HUES48 (cell line): ENCODE data around the gene PDE3B.

ENCODE experiments used
- H3K27ac ChIP-seq: one replicate; pipeline ENCODE4 v1.7.0; 2013; ENCODE audit warnings: low read depth, low read length, inconsistent platforms
- H3K27me3 ChIP-seq: 2 replicates; pipeline ENCODE4 v1.6.1; 2013; ENCODE audit warnings: mild to moderate bottlenecking, low read length; ENCODE audit not compliant: control insufficient read depth, insufficient read depth
- H3K36me3 ChIP-seq: 2 replicates; pipeline ENCODE4 v1.6.1; 2013; ENCODE audit warnings: low read length; ENCODE audit not compliant: control insufficient read depth, insufficient read depth
- H3K4me1 ChIP-seq: 2 replicates; pipeline ENCODE4 v1.6.1; 2013; ENCODE audit warnings: mild to moderate bottlenecking, low read length; ENCODE audit not compliant: control insufficient read depth, insufficient read depth
- H3K4me3 ChIP-seq: 2 replicates; pipeline ENCODE4 v1.5.1; 2013; ENCODE audit warnings: mild to moderate bottlenecking, low read depth, low read length
- H3K9ac ChIP-seq: 2 replicates; pipeline ENCODE4 v1.6.1; 2013; ENCODE audit warnings: mild to moderate bottlenecking, low read depth, low read length, moderate library complexity
- H3K9me3 ChIP-seq: 2 replicates; pipeline ENCODE4 v1.6.1; 2013; ENCODE audit warnings: low read length; ENCODE audit not compliant: control insufficient read depth, insufficient read depth

PDE3B gene

GRCh38 chr11:14906578-14906977 lies 263.0 kb downstream of the PDE3B start:
- no peak overlapping the region for H3K27ac ChIP-seq
- H3K4me3 ChIP-seq, result no peak overlapping the region
- peaks cover 9% of the 10 kb centered on the region; the same call in 1 of the 2 replicates for H3K27me3 ChIP-seq
- H3K36me3 ChIP-seq, result no peaks in the 10 kb centered on the region
- H3K4me1 ChIP-seq, result no peaks in the 10 kb centered on the region
- H3K9ac ChIP-seq, result no peak overlapping the region
- no peaks in the 10 kb centered on the region for H3K9me3 ChIP-seq

- Histone ChIP-seq H3K9me3 (no peaks in the 10 kb centered on the region), H3K4me3 (no peak overlapping the region), H3K4me1 (no peaks in the 10 kb centered on the region), H3K27ac (no peak overlapping the region), H3K9ac (no peak overlapping the region), H3K36me3 (no peaks in the 10 kb centered on the region), H3K27me3 (peaks cover 9% of the 10 kb centered on the region; the same call in 1 of the 2 replicates)
Measured at GRCh38 chr11:14906993-14907392, 263.4 kb downstream of the PDE3B start.

DNA sequence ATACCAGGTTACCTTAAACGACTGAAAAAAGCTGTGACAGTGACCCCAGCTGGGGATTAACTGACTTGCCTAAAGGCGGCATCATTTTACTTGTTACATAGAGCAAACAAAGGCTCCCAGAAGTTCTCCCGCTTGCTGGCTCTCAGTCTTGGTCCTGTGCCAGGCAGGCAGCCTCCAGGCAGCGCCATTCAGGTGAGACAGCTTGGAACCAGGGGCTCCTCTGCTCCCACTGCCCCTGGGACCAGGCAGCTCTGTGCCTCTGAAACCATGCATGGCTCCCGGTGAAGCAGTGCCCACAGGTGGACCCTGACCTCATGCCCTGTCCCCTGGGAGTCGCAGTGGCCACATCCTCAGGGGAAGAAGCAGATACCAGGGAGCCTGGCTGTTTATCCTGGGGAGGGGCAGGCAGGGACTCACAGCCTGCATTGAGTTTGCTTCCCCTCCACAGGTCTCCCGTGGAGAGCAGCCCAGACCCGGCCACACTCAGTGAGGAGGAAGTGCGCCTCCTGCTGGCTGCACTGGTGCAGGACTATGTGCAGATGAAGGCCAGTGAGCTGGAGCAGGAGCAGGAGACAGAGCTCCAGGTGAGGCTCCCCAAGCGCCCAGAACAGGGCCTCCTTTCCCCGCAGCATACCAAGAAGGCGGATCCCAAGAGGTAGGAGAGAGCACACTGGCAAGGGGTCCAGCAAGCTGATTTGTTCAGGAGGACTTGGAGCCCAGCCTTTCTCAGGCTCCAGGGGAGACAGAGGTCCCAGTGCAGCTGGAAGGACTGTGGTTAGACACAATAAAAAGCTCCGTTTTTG lies 264.0 kb downstream of the PDE3B start:
- Histone ChIP-seq H3K4me3 (no peak overlapping the region), H3K36me3 (no peaks in the 10 kb centered on the region), H3K27me3 (peaks cover 9% of the 10 kb centered on the region; the same call in 1 of the 2 replicates), H3K27ac (no peak overlapping the region), H3K9me3 (no peaks in the 10 kb centered on the region), H3K4me1 (no peaks in the 10 kb centered on the region), H3K9ac (no peak overlapping the region)

GRCh38 chr11:14908214-14908880 lies 264.7 kb downstream of the PDE3B start:
- H3K9ac ChIP-seq, result no peak overlapping the region
- no peaks in the 10 kb centered on the region for H3K4me1 ChIP-seq
- peaks cover 9% of the 10 kb centered on the region; the same call in 1 of the 2 replicates for H3K27me3 ChIP-seq
- no peaks in the 10 kb centered on the region for H3K9me3 ChIP-seq
- H3K36me3 ChIP-seq, result no peaks in the 10 kb centered on the region
- H3K4me3 ChIP-seq, result no peak overlapping the region
- no peak overlapping the region for H3K27ac ChIP-seq

DNA sequence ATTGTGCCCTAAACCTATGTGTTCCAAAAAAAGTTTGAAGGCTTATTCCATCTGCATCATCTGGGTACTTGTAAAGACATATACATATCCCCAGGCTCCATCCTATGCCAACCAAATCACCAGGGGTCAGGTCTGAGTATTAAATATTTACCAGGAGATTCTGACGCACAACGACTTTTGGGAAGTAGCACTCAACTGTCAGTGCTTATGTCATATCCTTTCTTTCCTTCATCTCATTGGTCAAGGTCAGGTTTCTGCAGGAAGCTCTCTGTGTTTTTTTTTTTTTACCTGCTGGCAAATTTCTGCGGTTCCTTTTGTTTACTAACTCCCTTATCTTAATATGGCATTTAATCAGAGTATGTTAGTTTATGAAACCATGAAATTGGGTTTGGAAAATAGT lies 270.9 kb downstream of the PDE3B start:
- Histone ChIP-seq H3K27ac (no peak overlapping the region), H3K36me3 (no peaks in the 10 kb centered on the region)

DNA sequence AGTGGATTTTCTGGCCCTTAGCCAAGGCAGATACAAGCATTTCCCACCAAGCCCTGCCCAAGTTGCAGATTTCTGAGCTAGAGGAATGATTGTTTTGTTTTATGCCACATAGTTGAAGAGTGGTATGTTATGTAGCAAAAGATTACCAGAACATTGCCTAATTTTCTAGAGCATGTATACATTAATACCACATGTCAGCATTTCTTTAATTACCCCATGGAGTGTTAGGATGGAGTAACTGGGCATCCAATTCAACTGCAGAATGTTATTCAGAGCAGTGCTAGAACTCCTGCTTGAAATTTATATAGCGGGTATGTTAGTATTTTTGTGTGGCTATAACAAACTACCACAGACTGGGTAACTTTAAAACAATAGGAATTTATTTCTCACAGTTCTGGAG lies 272.8 kb downstream of the PDE3B start:
- Histone ChIP-seq H3K9me3 (no peaks in the 10 kb centered on the region), H3K36me3 (no peaks in the 10 kb centered on the region), H3K27me3 (no peaks in the 10 kb centered on the region), H3K4me3 (no peak overlapping the region), H3K9ac (no peak overlapping the region), H3K4me1 (no peaks in the 10 kb centered on the region), H3K27ac (no peak overlapping the region)

More for the DNA sequence above, 270.9 kb downstream of the PDE3B start:
- no peaks in the 10 kb centered on the region for H3K4me1 ChIP-seq
- no peak overlapping the region for H3K9ac ChIP-seq
- H3K9me3 ChIP-seq, result no peaks in the 10 kb centered on the region
- no peak overlapping the region for H3K4me3 ChIP-seq
- no peaks in the 10 kb centered on the region for H3K27me3 ChIP-seq
